ENCODE measurements around the gene CCER1.

Gene CCER1

GRCh38 chr12:90963946-90964345 is 9.0 kb upstream of the CCER1 start:
- FAIRE-seq (no peak), DNase-seq (ENCODE audit: insufficient read length) (no peak)
- no peak for TF ChIP-seq TAF1 (IDR thresholded peaks at IDR 0.05; ENCODE audit: borderline replicate concordance, low read depth, low read length)
- no peak for TF ChIP-seq POLR2A (IDR thresholded peaks at IDR 0.05; ENCODE audit: low read depth, low read length)
- TF ChIP-seq POLR2AphosphoS5 (IDR thresholded peaks at IDR 0.05; ENCODE audit: low read depth, low read length): no peak

DNA sequence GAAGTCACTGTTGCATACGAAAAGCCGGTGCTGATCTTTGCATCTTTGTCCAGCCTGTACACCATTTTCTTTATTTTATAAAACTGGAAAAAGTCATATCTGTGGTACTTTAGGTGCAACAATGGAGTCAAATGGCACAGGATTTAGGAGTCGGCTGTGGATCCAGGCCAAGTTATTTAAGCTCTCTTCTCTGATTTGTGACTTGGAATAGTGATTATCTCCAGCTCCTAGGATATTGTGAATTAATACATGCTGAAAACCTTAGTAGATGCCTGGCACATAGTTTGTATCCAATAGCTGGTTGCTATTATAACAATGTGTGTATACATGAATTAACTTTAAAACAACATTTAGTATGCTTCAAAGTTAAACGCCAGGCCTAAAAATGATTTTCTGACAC is 6.2 kb upstream of the CCER1 start:
- FAIRE-seq (no peak), DNase-seq (ENCODE audit: insufficient read length) (no peak)
- TF ChIP-seq TAF1 (IDR thresholded peaks at IDR 0.05; ENCODE audit: borderline replicate concordance, low read depth, low read length) (no peak), POLR2AphosphoS5 (IDR thresholded peaks at IDR 0.05; ENCODE audit: low read depth, low read length) (no peak), POLR2A (IDR thresholded peaks at IDR 0.05; ENCODE audit: low read depth, low read length) (no peak)

- DNase-seq (ENCODE audit: insufficient read length): no peak
- peak; percentile 84 for FAIRE-seq
- TF ChIP-seq POLR2AphosphoS5 (IDR thresholded peaks at IDR 0.05; ENCODE audit: low read depth, low read length) (no peak), TAF1 (IDR thresholded peaks at IDR 0.05; ENCODE audit: borderline replicate concordance, low read depth, low read length) (no peak), POLR2A (IDR thresholded peaks at IDR 0.05; ENCODE audit: low read depth, low read length) (no peak)
Measured at GRCh38 chr12:90959538-90960139, 4.7 kb upstream of the CCER1 start.

DNA sequence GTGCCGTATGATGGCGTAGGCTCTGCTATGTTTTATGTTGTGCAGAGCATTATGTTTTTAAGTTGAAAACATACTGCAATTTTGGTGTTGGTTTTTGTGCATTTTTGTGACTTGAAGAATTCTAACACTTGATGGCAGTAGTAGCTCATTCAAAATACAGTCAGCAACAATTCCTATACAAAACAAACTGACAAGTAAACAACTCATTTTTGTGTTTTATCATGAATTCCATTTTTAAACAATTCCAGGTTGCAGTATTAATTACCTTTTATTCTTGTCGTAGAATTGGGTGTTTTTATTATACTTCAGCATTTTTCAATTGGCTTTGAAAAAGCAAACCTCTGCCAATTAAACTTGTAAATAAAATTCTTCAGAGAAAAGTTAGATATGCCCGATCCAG is 4.1 kb upstream of the CCER1 start:
- DNase-seq (ENCODE audit: insufficient read length) (no peak), FAIRE-seq (no peak)
- TF ChIP-seq TAF1 (IDR thresholded peaks at IDR 0.05; ENCODE audit: borderline replicate concordance, low read depth, low read length): no peak
- no peak for TF ChIP-seq POLR2AphosphoS5 (IDR thresholded peaks at IDR 0.05; ENCODE audit: low read depth, low read length)
- no peak for TF ChIP-seq POLR2A (IDR thresholded peaks at IDR 0.05; ENCODE audit: low read depth, low read length)

- TF ChIP-seq POLR2A (IDR thresholded peaks at IDR 0.05; ENCODE audit: low read depth, low read length): no peak
- TF ChIP-seq POLR2AphosphoS5 (IDR thresholded peaks at IDR 0.05; ENCODE audit: low read depth, low read length): no peak
- TF ChIP-seq TAF1 (IDR thresholded peaks at IDR 0.05; ENCODE audit: borderline replicate concordance, low read depth, low read length): no peak
- DNase-seq (ENCODE audit: insufficient read length) (no peak), FAIRE-seq (no peak)
Measured at GRCh38 chr12:90958347-90958746, 3.4 kb upstream of the CCER1 start.

- TF ChIP-seq TAF1 (IDR thresholded peaks at IDR 0.05; ENCODE audit: borderline replicate concordance, low read depth, low read length) (no peak), POLR2AphosphoS5 (IDR thresholded peaks at IDR 0.05; ENCODE audit: low read depth, low read length) (no peak), POLR2A (IDR thresholded peaks at IDR 0.05; ENCODE audit: low read depth, low read length) (no peak)
- no peak for DNase-seq (ENCODE audit: insufficient read length)
- no peak for FAIRE-seq
Measured at GRCh38 chr12:90954428-90954827, 548 bp downstream of the CCER1 start.

GRCh38 chr12:90953956-90954421 is 987 bp downstream of the CCER1 start:
- DNase-seq (ENCODE audit: insufficient read length): peak; percentile 13
- TF ChIP-seq POLR2AphosphoS5 (IDR thresholded peaks at IDR 0.05; ENCODE audit: low read depth, low read length) (no peak), POLR2A (IDR thresholded peaks at IDR 0.05; ENCODE audit: low read depth, low read length) (no peak)
- no peak for FAIRE-seq

DNA sequence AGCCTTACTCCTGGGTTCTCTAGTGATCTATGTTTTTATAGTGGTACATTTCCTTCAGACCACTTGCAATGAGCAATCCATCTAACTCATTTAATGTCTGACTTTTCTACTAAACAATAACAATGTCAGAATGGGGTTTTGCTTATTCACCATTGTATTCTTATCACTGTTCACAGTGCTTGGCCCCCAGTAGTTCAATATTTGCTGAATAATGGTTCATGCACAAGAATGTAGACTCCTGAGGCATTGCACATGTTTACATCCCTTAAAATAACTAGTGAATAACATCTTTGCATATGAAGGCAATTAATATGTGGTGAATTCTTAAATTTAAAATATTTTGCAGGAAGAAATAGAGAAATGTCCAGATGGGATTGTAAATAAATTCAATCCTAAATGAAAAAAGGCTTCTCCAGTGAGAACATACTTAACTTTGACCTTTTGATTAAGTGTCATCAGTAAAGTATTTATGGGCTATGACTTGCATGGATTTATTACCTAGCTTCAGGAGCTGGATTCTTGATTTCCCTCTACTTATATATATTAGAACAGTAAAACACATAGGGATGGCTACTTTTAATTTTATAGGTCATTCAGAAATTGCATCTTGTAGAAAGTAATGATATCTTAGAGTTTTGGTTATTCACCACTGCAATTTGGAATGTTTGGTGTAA is 3.4 kb downstream of the CCER1 start:
- DNase-seq (ENCODE audit: insufficient read length): no peak
- no peak for FAIRE-seq
- TF ChIP-seq POLR2AphosphoS5 (IDR thresholded peaks at IDR 0.05; ENCODE audit: low read depth, low read length) (no peak), POLR2A (IDR thresholded peaks at IDR 0.05; ENCODE audit: low read depth, low read length) (no peak), TAF1 (IDR thresholded peaks at IDR 0.05; ENCODE audit: borderline replicate concordance, low read depth, low read length) (no peak)

DNA sequence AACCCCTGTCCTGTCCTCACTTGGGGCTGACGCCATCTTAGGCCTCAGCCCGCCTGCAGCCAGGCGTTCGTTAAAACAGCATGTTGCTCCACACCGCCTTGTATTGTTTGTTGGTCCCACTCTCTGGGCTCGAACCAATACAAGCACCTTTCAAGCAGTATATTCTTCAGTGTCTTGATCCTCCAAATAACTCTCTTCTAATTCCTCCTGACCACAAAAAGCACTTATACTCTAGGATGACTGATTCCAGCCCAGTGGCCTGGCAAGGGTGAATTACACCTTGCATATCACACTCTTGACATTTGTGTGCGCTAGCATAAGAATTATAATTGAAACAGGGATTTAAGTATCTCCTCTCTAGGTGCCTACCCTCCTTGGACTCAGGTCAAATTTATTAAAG is 7.1 kb downstream of the CCER1 start:
- DNase-seq (ENCODE audit: insufficient read length) (no peak), FAIRE-seq (peak; percentile 30)
- TF ChIP-seq POLR2A (IDR thresholded peaks at IDR 0.05; ENCODE audit: low read depth, low read length) (no peak), POLR2AphosphoS5 (IDR thresholded peaks at IDR 0.05; ENCODE audit: low read depth, low read length) (no peak), TAF1 (IDR thresholded peaks at IDR 0.05; ENCODE audit: borderline replicate concordance, low read depth, low read length) (no peak)

DNA sequence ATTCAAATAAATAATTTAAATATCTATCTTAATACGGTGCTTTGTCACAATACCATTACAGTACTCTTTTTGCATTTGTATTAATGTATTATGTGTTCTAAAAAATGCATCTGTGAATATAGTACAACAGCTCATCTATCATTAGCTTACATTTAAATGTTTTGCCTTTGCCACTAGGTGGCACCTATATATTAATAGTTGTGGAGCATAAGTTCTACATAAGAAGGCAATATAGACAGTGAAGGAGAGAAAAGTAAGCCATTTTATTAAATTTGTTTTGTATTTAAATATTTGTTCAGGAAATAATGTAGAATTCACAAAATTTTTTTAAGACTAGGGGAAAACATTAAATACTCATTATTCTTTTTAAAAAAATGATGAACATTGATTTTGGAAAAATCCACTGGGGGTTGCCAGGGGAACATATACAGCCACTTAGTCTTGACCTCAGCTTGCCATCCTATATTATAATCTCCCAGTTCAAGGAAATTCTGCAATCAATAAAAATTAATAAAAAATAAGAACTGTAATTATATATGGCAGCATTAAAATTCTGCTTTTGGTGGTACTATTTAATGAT is 9.8 kb downstream of the CCER1 start:
- FAIRE-seq (no peak), DNase-seq (ENCODE audit: insufficient read length) (no peak)
- TF ChIP-seq POLR2A (IDR thresholded peaks at IDR 0.05; ENCODE audit: low read depth, low read length): no peak
- no peak for TF ChIP-seq POLR2AphosphoS5 (IDR thresholded peaks at IDR 0.05; ENCODE audit: low read depth, low read length)
- no peak for TF ChIP-seq TAF1 (IDR thresholded peaks at IDR 0.05; ENCODE audit: borderline replicate concordance, low read depth, low read length)

GRCh38 chr12:90943255-90943654 is 11.7 kb downstream of the CCER1 start:
- DNase-seq (ENCODE audit: insufficient read length) (no peak), FAIRE-seq (no peak)
- TF ChIP-seq POLR2AphosphoS5 (IDR thresholded peaks at IDR 0.05; ENCODE audit: low read depth, low read length): no peak
- no peak for TF ChIP-seq POLR2A (IDR thresholded peaks at IDR 0.05; ENCODE audit: low read depth, low read length)
- no peak for TF ChIP-seq TAF1 (IDR thresholded peaks at IDR 0.05; ENCODE audit: borderline replicate concordance, low read depth, low read length)

All from GM12892 (cell line).